Thymus (tissue), 14 donors: Measurements from ENCODE around the gene LRRC55. TPM values are rescaled to one million over a fixed set of nuclear protein-coding genes. Genes with fewer than 3 reads are reported as not detected.

Experiments used
- DNase-seq, 9 donors: peaks; one replicate each; pipeline ENCODE4 v3.0.0-alpha.2; 2013; ENCODE audit warnings: low spot score in 9 of 9, low read depth in 6 of 9, missing footprints in 1 of 9
- H3K27ac ChIP-seq, 2 donors: one replicate each; pipeline ENCODE4 v1.5.1; 2013; ENCODE audit warnings: control low read depth in 1 of 2, low read depth in 1 of 2, low read length in 1 of 2, mild to moderate bottlenecking in 1 of 2, moderate library complexity in 1 of 2
- H3K27me3 ChIP-seq, 2 donors: one replicate each; pipeline ENCODE4 v1.5.1; 2013; ENCODE audit warnings: low read length in 1 of 2; ENCODE audit not compliant: control insufficient read depth in 2 of 2, insufficient read depth in 1 of 2
- H3K36me3 ChIP-seq, 2 donors: one replicate each; pipeline ENCODE4 v1.5.1; 2013; ENCODE audit warnings: low read length in 1 of 2, mild to moderate bottlenecking in 1 of 2, moderate library complexity in 1 of 2; ENCODE audit not compliant: control insufficient read depth in 2 of 2, insufficient read depth in 2 of 2
- H3K4me1 ChIP-seq, 2 donors: one replicate each; pipeline ENCODE4 v1.5.1; 2013; ENCODE audit warnings: low read length in 2 of 2; ENCODE audit not compliant: control insufficient read depth in 2 of 2, insufficient read depth in 2 of 2
- H3K4me3 ChIP-seq, 2 donors: one replicate each; pipeline ENCODE4 v1.5.1; 2013; ENCODE audit warnings: low read length in 2 of 2, control low read depth in 1 of 2, mild to moderate bottlenecking in 1 of 2
- H3K9me3 ChIP-seq, 2 donors: one replicate each; pipeline ENCODE4 v1.5.1; 2013; ENCODE audit warnings: low read length in 1 of 2, mild to moderate bottlenecking in 1 of 2; ENCODE audit not compliant: control insufficient read depth in 2 of 2, insufficient read depth in 1 of 2
- WGBS: extraction: QIAGEN DNeasy Blood & Tissue Kit; methylation state at CpG from one replicate; pipeline ENCODE4 v1.1.7; 2013; 5-methylcytosine and 5-hydroxymethylcytosine counted together
- long read RNA-seq, 10 donors: transcript quantifications; one replicate each; lab custom pipeline, GENCODE V29; 2026
- polyA plus RNA-seq: library from polyadenylated mRNA; stranded (reverse); fragments of 200-250 nt; gene quantifications from one replicate; pipeline ENCODE4 v1.2.3, GENCODE V29; 2013
- total RNA-seq: library from RNA; stranded (reverse); fragments of 120-200 nt; gene quantifications from one replicate; pipeline ENCODE4 v1.2.4, GENCODE V29; 2013
- donor health status: healthy.

LRRC55 gene, protein sequence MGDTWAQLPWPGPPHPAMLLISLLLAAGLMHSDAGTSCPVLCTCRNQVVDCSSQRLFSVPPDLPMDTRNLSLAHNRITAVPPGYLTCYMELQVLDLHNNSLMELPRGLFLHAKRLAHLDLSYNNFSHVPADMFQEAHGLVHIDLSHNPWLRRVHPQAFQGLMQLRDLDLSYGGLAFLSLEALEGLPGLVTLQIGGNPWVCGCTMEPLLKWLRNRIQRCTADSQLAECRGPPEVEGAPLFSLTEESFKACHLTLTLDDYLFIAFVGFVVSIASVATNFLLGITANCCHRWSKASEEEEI
- 2.0 TPM for total RNA-seq
- 0.25 TPM for polyA plus RNA-seq
- long read RNA-seq, donor 1 = 0 reads
- long read RNA-seq, donor 2 = 0 reads
- long read RNA-seq, donor 3, full-length matches to known transcripts = 2 of 2 reads
- long read RNA-seq, donor 3, partial matches to known transcripts = 0 of 2 reads
- long read RNA-seq, donor 3, other reads (novel, unspliced or antisense) = 0 of 2 reads
- long read RNA-seq, donor 4, full-length matches to known transcripts = 2 of 2 reads
- long read RNA-seq, donor 4, partial matches to known transcripts = 0 of 2 reads
- long read RNA-seq, donor 4, other reads (novel, unspliced or antisense) = 0 of 2 reads
- long read RNA-seq, donor 5, full-length matches to known transcripts = 1 of 1 reads
- long read RNA-seq, donor 5, partial matches to known transcripts = 0 of 1 reads
- long read RNA-seq, donor 5, other reads (novel, unspliced or antisense) = 0 of 1 reads
- long read RNA-seq, donor 6 = 0 reads
- long read RNA-seq, donor 7 = 0 reads
- long read RNA-seq, donor 8 = 0 reads
- long read RNA-seq, donor 9, full-length matches to known transcripts = 1 of 1 reads
- long read RNA-seq, donor 9, partial matches to known transcripts = 0 of 1 reads
- long read RNA-seq, donor 9, other reads (novel, unspliced or antisense) = 0 of 1 reads
- long read RNA-seq, donor 10 = 0 reads

DNA sequence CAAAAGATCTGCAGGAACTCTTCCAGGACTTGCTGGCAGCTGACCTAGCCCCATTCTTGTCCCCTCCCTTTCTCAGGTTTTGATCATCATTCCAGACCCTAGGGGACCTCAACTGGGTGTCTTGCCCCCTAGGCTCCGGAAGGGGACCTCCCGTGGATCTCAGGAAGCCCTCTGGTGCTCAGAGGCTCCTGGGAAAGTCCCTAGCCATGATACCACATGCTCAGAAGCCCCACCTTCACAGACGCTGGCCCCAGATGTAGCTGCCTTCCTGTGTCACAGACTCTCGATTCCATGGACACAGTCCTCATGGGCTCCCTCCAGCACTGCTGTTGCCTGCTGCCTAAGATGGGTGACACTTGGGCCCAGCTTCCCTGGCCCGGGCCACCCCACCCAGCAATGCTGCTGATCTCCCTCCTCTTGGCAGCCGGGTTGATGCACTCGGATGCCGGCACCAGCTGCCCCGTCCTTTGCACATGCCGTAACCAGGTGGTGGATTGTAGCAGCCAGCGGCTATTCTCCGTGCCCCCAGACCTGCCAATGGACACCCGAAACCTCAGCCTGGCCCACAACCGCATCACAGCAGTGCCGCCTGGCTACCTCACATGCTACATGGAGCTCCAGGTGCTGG lies at the start of gene LRRC55:
LRRC55 (plus strand) TSS at position 276 of the 628 bp plus-strand sequence; CDS start at position 346, 70 bp downstream.
- no peaks in the 10 kb centered on the region for H3K9me3 ChIP-seq
- H3K4me3 ChIP-seq = no peak within 1 kb of the TSS
- H3K27ac ChIP-seq = no peak within 1 kb of the TSS
- 84% methylated on average over 15 of the region's 15 CpGs for WGBS
- no peak for DNase-seq
- no peaks in the 10 kb centered on the region for H3K4me1 ChIP-seq
- no peaks in the 10 kb centered on the region for H3K36me3 ChIP-seq
- peaks cover 6 to 32% of the 10 kb centered on the region in 2 donors for H3K27me3 ChIP-seq

DNA sequence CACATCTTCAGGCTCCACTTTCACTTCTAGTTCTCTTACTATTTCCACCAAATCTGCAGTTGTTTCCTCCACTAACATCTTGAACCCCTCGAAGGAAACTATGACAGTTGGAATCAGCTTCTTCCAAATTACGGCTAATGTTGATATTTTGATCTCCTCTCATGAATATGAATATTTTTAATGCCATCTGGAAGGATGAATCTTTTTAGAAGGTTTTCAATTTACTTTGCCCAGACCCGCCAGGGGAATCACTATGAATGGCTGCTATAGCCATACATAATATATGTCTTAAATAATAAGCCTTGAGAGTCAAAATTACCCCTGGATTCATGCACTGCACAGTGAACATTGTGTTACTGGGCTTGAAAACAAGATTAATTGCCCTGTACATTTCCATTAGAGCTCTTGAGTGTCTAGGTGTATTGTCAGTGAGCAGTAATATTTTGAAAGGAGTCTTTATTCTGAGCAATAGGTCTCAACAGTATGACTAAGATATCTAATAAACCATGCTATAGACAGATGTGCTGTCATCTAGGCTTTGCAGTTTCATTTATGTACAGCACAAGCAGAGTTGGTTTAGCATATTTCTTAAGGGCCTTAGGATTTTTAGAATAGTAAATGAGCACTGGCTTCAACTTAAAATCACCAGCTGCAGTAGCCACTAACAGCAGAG lies 48.3 kb upstream of the LRRC55 start:
- Histone ChIP-seq H3K4me3 (no peak overlapping the region), H3K27ac (no peak overlapping the region), H3K9me3 (no peaks in the 10 kb centered on the region), H3K36me3 (no peaks in the 10 kb centered on the region), H3K4me1 (no peaks in the 10 kb centered on the region), H3K27me3 (no peaks in the 10 kb centered on the region)
- DNase-seq = no peak
- 93% methylated on average over 3 of the region's 3 CpGs for WGBS

DNA sequence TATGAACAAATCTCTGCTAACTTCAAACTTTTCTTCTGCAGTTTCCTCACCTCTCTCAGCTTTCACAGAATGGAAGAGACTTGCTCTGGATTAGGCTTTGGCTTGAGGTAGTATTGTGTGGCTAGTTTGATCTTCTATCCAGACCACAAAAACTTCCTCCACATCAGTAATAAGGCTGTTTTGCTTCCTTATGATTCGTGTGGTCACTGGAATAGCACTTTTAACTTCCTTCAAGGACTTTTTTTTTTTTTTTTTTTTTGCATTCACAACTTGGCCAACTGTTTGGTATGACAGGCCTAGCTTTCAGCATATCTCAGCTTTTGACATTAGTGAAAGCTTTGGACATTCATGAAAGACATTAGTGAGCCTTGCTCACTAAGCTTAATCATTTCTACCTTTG lies 47.5 kb upstream of the LRRC55 start:
- no peak for DNase-seq
- Histone ChIP-seq H3K4me3 (no peak overlapping the region), H3K27ac (no peak overlapping the region), H3K9me3 (no peaks in the 10 kb centered on the region), H3K36me3 (no peaks in the 10 kb centered on the region), H3K4me1 (no peaks in the 10 kb centered on the region), H3K27me3 (no peaks in the 10 kb centered on the region)
- 4% methylated on average over 1 of the region's 1 CpG for WGBS

DNA sequence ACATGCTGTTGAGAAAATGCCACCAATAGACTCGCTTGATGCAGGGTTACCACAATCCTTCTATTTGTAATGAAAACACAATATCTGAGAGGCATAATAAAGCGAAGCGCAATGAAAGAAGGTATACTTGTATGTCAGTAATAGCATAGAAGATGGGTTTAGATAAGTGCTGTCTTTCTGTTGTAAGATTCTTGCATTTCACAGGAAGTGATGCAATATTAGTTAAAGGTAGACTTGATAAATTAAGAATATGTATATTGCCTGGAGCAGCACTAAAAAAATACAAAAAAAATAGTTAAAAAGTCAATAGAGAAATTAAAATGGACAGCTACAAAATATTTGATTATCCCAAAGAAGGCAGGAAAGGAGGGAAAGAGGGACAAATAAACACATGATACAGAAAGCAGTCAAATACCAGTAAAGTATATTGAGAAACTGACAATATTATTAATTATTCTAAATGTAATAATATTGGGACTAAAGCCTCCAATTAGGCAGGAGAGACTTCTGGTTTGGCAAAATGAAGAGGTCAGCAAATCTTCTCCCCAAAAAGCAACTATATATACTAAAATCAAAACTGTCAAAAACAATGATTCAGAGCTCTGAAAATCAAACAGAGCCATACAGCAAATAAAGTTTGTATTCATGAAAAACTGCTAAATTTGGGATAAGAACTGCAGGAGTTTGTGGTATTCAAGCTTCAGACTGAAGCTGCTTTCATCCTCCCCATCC lies 46.6 kb upstream of the LRRC55 start:
- Histone ChIP-seq H3K36me3 (no peaks in the 10 kb centered on the region), H3K9me3 (no peaks in the 10 kb centered on the region), H3K27me3 (no peaks in the 10 kb centered on the region), H3K4me1 (no peaks in the 10 kb centered on the region), H3K4me3 (no peak overlapping the region), H3K27ac (no peak overlapping the region)
- WGBS = 97% methylated on average over 3 of the region's 3 CpGs
- DNase-seq = no peak

DNA sequence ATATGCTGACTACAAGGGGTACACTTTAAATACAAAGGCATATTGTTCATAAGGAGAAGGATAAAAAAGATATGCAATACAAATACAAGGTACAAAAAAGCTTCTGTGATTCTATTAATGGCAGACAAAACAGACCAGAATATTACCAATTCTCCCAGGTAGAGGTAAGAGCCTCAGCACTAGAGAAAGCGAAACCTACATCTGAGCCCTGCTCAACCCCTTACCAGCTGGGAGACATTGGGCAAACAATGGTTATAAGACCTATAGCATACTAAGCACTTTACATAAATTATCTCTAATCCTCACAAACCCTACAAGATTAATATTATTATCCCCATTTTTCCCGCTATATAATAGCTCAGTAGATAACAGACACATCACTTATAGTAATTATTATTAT lies 41.2 kb upstream of the LRRC55 start:
- no peak overlapping the region for H3K27ac ChIP-seq
- no peaks in the 10 kb centered on the region for H3K9me3 ChIP-seq
- no peaks in the 10 kb centered on the region for H3K36me3 ChIP-seq
- H3K27me3 ChIP-seq = peaks cover 0 to 3% of the 10 kb centered on the region in 2 donors
- WGBS = 75% methylated on average over 2 of the region's 2 CpGs
- no peak for DNase-seq
- no peak overlapping the region for H3K4me3 ChIP-seq
- H3K4me1 ChIP-seq = no peaks in the 10 kb centered on the region

DNA sequence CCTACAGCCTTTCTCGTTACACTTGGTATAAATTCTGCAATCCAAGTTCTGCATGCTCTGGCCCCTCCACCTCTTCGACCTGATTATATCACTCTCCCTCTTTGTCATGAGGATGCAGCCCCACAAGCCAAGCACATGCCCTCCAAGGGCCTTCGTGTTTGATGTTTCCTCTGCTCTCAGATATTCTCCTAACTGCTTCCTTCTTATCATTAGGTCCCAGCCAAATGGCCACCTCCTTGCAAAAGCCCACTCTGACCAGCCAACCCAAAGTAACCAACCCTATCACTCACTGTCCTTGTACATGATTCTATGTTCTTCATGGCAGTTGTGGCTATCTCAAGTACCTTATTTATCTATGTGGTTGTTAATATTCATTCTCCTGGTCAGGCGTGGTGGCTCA lies 38.3 kb upstream of the LRRC55 start:
- Histone ChIP-seq H3K27ac (no peak overlapping the region), H3K4me1 (no peaks in the 10 kb centered on the region), H3K9me3 (no peaks in the 10 kb centered on the region), H3K4me3 (no peak overlapping the region), H3K36me3 (no peaks in the 10 kb centered on the region), H3K27me3 (peaks cover 0 to 6% of the 10 kb centered on the region in 2 donors)
- DNase-seq = no peak
- WGBS = 71% methylated on average over 4 of the region's 4 CpGs

DNA sequence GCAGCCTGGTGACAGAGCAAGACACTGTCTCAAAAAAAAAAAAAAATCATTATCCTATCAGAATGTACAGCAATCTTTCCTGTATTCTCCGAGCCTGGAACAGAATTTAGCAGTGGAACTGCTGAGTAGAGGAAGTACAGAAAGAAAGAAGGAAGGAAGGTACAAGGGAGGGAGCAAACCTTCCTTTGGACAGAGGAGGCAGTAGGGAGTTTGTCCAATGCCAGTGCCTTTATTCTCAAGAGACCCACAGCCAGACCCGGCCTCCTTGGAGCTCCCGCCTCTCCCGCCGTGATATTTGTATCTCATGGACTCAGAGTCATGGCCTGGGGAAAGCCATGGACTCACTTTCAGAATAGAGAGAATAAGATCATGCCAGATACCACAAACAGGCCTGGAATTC lies 37.7 kb upstream of the LRRC55 start:
- 39% methylated on average over 5 of the region's 5 CpGs for WGBS
- Histone ChIP-seq H3K27ac (no peak overlapping the region), H3K4me3 (no peak overlapping the region), H3K27me3 (peaks cover 0 to 6% of the 10 kb centered on the region in 2 donors), H3K4me1 (no peaks in the 10 kb centered on the region), H3K9me3 (no peaks in the 10 kb centered on the region), H3K36me3 (no peaks in the 10 kb centered on the region)
- no peak for DNase-seq

DNA sequence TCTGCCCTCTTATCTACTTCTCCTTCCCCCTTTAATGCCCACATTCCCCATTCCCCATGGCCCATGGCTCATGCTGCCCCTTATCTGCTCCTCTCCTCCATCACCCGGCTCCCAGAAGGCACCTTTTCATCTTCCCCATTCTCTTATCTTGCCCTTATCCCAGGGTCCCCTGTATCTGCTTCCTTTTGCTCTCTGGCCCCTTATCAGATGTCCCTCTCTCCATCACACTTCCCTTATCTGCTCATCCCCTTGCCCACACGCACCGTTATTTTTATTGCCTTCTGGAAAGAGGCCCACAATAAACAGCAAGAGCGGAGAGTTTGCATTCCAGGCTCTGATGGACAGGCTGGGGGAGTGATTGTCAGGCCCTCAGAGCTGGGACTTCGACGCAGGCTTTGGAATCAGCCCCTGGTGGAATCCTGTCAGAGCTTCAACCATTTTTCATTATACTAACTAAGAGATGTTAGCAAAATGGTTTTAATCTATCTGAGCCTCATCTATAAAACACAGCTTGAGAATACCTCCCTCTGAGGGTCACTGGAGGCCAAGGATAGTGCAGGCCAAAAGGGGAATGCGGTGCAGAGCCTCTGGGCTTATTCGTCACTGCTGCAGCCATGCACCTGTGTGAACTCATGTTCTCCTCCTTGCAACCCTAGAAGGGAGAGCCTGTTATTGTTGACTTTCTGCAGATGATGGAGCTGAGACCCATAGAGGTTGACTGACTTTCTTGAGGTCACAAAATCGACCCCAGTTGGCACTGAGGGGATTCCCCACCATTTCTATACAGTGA lies 37.0 kb upstream of the LRRC55 start:
- Histone ChIP-seq H3K4me3 (no peak overlapping the region), H3K27me3 (peaks cover 0 to 6% of the 10 kb centered on the region in 2 donors), H3K9me3 (no peaks in the 10 kb centered on the region), H3K4me1 (no peaks in the 10 kb centered on the region), H3K36me3 (no peaks in the 10 kb centered on the region), H3K27ac (no peak overlapping the region)
- no peak for DNase-seq
- WGBS = 27% methylated on average over 9 of the region's 9 CpGs
